ENCODE measurements around the gene PGM2.

DNA sequence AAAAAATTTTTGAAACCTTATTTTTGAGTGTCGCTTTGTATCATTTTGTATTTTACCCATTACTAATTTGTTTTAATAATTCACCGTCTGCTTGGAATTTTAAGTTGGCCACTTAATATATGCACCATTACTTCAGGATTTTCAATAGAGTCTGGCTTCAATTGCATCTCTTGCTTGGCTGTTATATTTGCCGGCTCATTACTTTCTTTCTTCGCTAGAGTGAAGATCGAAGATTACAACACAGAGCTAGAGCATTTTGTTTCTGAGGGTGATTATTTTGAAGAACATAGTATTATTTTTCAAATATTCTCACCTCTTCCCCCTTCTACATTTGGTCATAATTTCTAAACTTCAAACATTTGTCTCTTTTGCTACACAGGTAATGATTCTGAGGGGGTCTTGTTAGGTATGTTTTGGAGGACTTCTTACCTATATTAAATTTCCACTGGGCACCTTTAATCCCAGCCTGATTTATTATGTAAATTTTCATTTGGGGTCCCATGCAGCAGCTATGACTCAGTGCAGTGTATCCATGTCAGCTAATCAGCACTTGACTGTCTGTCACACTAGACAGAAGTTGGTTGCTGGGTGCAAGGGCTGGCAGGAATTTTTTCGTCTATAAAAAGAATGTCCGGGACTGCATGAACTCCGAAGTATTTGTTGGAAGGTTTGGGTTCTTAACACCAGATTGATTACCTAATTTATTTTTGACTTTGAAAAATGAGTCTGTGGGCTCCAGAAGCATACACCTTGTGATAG lies 83.0 kb downstream of the PGM2 start:
- TF ChIP-seq, protein P1, sequence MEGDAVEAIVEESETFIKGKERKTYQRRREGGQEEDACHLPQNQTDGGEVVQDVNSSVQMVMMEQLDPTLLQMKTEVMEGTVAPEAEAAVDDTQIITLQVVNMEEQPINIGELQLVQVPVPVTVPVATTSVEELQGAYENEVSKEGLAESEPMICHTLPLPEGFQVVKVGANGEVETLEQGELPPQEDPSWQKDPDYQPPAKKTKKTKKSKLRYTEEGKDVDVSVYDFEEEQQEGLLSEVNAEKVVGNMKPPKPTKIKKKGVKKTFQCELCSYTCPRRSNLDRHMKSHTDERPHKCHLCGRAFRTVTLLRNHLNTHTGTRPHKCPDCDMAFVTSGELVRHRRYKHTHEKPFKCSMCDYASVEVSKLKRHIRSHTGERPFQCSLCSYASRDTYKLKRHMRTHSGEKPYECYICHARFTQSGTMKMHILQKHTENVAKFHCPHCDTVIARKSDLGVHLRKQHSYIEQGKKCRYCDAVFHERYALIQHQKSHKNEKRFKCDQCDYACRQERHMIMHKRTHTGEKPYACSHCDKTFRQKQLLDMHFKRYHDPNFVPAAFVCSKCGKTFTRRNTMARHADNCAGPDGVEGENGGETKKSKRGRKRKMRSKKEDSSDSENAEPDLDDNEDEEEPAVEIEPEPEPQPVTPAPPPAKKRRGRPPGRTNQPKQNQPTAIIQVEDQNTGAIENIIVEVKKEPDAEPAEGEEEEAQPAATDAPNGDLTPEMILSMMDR (IDR thresholded peaks at IDR 0.05), result no peak
- TF ChIP-seq POLR2AphosphoS5 (IDR thresholded peaks at IDR 0.05) (no peak), POLR2A (IDR thresholded peaks at IDR 0.05) (no peak)

All from sigmoid colon (tissue), 4 donors.